Measurements from ENCODE around the gene PEAK1.
"Not testable (repeated sequence)": the region's sequence is repeated elsewhere in the genome, so short reads cannot be mapped to it uniquely, and the experiment has no call there.

Gene PEAK1

GRCh38 chr15:77406846-77407245 is 13.1 kb downstream of the PEAK1 start:
- no peak overlapping the region for H3K4me3 ChIP-seq (ENCODE audit: low read depth, low read length)

- H3K4me3 ChIP-seq (ENCODE audit: low read depth, low read length), result not testable (repeated sequence)
Observed at GRCh38 chr15:77406173-77406759, 13.6 kb downstream of the PEAK1 start.

- H3K4me3 ChIP-seq (ENCODE audit: low read depth, low read length), result no peak overlapping the region
Observed at GRCh38 chr15:77402740-77403379, 17.0 kb downstream of the PEAK1 start.

- H3K4me3 ChIP-seq (ENCODE audit: low read depth, low read length), result no peak overlapping the region
Observed at GRCh38 chr15:77400258-77400657, 19.6 kb downstream of the PEAK1 start.

DNA sequence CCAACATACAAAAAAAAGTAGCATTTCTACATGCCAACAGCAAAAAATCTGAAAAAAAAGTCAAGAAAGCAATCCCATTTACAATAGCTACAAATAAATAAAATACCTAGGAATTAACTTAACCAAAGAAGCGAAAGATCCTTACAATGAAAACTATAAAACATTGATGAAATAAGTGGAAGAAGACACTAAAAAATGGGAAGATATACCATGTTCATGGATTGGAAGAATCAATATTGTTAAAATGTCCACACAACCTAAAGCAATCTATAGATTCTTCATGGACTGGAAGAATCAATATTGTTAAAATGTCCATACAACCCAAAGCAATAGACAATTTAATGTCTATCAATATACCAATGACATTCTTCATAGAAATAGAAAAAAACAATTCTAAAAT is 21.0 kb downstream of the PEAK1 start:
- H3K4me3 ChIP-seq (ENCODE audit: low read depth, low read length), result no peak overlapping the region

- no peak overlapping the region for H3K4me3 ChIP-seq (ENCODE audit: low read depth, low read length)
Observed at GRCh38 chr15:77396692-77397091, 23.2 kb downstream of the PEAK1 start.

DNA sequence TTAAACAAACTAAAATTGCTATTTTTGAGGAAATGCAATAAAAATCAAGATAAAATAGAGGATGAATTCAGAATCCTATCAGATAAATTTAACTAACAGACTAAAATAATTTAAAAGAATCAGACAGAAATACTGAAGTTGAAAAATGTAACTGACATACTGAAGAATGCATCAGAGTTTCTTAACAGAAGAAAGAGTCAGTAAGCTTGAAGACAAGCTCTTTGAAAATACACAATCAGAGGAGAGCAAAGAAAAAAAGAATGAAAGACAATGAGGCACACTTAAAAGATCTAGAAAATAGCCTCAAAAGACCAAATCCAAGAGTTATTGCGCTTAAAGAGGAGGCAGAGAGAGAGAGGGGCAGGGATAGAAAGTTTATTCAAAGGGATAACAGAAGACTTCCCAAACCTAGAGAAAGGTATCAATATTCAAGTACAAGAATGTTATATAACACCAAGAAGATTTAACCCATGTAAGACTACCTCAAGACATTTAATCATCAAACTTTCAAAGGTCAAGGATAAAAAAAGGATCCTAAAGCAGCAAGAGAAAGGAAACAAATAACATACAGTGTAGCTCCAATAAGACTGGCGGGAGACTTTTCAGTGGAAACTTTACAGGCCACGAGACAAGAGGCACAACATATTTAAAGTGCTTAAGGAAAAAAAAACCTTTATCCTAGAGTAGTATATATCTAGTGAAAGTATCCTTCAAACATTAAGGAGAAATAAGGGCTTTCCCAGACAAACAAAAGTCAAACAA is 24.7 kb downstream of the PEAK1 start:
- no peak overlapping the region for H3K4me3 ChIP-seq (ENCODE audit: low read depth, low read length)

GRCh38 chr15:77393471-77393840 is 26.4 kb downstream of the PEAK1 start:
- no peak overlapping the region for H3K4me3 ChIP-seq (ENCODE audit: low read depth, low read length)

- no peak overlapping the region for H3K4me3 ChIP-seq (ENCODE audit: low read depth, low read length)
Observed at GRCh38 chr15:77392762-77393470, 27.0 kb downstream of the PEAK1 start.

DNA sequence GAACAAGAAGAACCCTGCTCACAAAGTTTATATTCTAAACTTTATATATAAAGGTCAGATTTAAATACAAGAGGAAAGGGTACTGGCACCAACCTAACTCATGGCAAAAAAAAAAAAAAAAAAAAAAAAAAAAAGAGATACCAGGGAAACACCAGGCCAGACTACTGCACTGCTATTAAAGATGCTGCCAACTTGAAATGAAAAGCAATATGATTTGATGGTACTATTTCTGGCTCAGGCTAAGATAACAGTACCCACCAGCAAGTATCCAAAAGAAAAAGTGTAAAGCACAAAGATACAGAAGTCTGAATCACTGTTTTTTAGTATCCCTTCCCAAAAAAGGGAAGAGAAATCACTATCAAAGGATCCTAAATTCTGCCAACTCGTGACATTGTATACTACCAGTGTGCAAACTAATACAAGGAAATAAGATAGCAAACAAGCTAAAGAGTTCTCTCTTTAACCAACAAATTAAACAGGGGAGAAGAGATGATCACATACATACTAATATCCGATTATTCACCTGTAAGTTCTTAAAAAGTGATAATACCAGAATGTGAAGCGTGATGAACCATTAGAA is 28.4 kb downstream of the PEAK1 start:
- H3K4me3 ChIP-seq (ENCODE audit: low read depth, low read length), result no peak overlapping the region

- no peak overlapping the region for H3K4me3 ChIP-seq (ENCODE audit: low read depth, low read length)
Observed at GRCh38 chr15:77387365-77388105, 32.4 kb downstream of the PEAK1 start.

DNA sequence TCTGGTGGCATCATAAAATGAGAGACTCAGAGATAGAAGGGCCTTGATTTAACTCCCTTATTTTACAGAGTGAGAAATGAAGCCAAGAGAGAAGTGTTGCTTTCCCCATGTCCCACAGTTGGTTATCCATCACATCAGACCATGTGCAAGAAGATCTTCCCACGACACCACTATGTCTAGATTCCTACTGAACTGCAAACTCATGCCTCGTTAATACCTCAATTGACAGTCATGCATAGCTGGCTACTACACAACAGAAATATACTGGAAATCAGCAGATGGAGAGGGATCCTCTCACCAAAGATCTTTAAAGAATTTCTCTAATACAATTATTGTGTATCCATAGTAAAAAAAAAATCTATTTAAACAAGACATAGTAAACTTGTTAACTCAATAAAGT is 33.3 kb downstream of the PEAK1 start:
- no peak overlapping the region for H3K4me3 ChIP-seq (ENCODE audit: low read depth, low read length)

DNA sequence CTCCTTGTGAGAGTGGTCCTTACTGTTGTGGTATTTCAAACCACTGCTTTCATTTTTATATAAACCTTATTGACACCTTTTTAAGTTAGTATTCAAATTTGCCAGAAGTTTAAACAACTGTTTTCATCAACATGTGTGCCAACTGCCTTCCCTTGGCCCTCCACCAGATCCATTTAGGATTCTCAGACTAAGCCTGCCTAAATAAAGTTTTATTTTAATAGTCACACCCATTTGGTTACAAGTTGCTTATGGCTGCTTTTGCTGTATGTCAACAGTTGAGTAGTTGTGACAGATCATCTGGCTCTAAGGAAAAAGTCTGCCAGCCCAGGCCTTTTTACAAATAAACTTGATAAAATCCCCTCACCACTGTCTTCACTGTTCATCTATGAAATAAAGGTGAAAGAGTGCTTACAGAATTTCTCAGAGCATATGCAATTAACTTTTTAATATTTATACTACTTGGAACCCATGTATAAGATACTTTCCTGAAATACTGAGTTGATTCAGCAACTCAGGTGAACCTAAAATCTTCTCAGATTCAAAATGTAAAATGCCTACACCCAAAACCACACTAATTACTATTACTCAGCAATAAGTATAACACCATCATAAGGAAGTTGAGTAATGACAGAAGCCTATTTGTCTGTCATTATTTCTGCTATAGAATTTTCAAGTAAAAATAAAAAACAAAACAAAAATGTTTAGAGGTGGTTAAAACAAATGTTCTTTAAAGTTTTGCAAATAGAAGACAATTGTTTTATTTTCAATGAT is 35.1 kb downstream of the PEAK1 start:
- no peak overlapping the region for H3K4me3 ChIP-seq (ENCODE audit: low read depth, low read length)

- H3K4me3 ChIP-seq (ENCODE audit: low read depth, low read length), result no peak overlapping the region
Observed at GRCh38 chr15:77384086-77384485, 35.8 kb downstream of the PEAK1 start.

DNA sequence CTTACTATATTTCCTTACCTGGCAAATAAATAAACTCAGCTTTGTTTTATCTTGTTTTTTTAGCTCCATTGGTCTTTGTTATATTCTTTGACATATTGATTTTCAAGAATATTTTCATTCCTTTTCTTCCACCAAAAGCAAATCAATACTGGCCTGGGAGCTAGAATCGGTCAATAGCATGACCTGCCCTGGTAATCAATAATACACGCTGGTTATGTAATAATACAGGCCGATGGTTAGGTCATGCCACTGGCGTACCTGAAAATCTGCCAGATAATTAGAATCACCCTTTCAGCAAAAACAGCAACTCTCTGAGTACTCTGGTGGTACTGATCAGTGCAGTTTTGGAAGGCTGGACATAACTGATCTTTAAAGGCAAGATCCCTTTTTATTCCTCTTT is 39.9 kb downstream of the PEAK1 start:
- H3K4me3 ChIP-seq (ENCODE audit: low read depth, low read length), result no peak overlapping the region

GRCh38 chr15:77376770-77377169 is 43.1 kb downstream of the PEAK1 start:
- no peak overlapping the region for H3K4me3 ChIP-seq (ENCODE audit: low read depth, low read length)

GRCh38 chr15:77375133-77375532 is 44.8 kb downstream of the PEAK1 start:
- H3K4me3 ChIP-seq (ENCODE audit: low read depth, low read length), result no peak overlapping the region

- no peak overlapping the region for H3K4me3 ChIP-seq (ENCODE audit: low read depth, low read length)
Observed at GRCh38 chr15:77373441-77373840, 46.5 kb downstream of the PEAK1 start.

DNA sequence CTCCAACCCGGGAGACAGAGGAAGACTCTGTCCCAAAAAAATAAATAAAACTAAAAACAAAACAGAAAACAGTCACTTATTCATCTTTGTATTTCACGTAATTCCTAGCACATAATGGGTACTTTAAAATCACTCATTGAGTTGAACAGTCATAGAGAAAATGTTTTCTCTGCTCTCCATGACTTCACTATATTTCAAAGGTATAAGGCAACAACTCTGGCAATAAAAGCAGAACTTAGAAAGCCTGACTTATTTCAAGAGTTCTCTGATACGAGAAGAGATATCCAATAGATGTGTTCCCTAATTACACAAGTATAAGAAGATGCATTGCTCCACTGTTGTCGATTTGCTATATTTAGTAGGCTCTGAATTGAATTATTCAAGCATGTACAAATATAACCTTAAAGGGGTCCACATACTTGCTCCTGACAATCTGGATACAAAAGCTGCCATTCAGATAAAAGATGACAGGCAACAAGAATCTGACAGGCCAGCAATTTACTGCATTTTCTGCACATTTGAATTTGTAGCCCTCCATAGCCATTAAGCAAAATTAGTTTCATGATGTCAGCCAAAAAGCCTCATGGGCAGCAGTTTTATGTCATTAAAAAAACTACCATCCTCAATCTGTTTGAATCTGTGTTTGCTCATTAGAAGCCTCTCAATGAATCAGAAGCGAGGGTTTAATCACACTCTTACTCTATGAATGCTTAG is 47.9 kb downstream of the PEAK1 start:
- H3K4me3 ChIP-seq (ENCODE audit: low read depth, low read length), result no peak overlapping the region
